NAMALWA (cell line): Measurements from ENCODE around the gene DNAH7.

Source experiments
- DNase-seq: peaks from one replicate; pipeline ENCODE4 v3.0.0-alpha.2; 2015; ENCODE audit warnings: low spot score

Gene DNAH7

GRCh38 chr2:196077821-196078220 is 9.2 kb upstream of the DNAH7 start:
- DNase-seq: no peak

- peak; percentile 34 for DNase-seq
These were observed 8.3 kb upstream of the DNAH7 start for GRCh38 chr2:196076778-196077568.

GRCh38 chr2:196075196-196075595 is 6.6 kb upstream of the DNAH7 start:
- no peak for DNase-seq

- DNase-seq: no peak
These were observed 6.0 kb upstream of the DNAH7 start for GRCh38 chr2:196074631-196075030.

GRCh38 chr2:196073521-196073920 is 4.9 kb upstream of the DNAH7 start:
- no peak for DNase-seq

- no peak for DNase-seq
These were observed 1.6 kb downstream of the DNAH7 start for GRCh38 chr2:196067088-196067382.

GRCh38 chr2:196066291-196067087 is 2.1 kb downstream of the DNAH7 start:
- peak; percentile 69 for DNase-seq

GRCh38 chr2:196063773-196064172 is 4.9 kb downstream of the DNAH7 start:
- DNase-seq: no peak

GRCh38 chr2:196059491-196059960 is 9.1 kb downstream of the DNAH7 start:
- DNase-seq: no peak

- DNase-seq: no peak
These were observed 14.0 kb downstream of the DNAH7 start for GRCh38 chr2:196054631-196055030.

- DNase-seq: no peak
These were observed 22.3 kb downstream of the DNAH7 start for GRCh38 chr2:196046123-196046917.

- no peak for DNase-seq
These were observed 26.9 kb downstream of the DNAH7 start for GRCh38 chr2:196041786-196042185.

- no peak for DNase-seq
These were observed 28.4 kb downstream of the DNAH7 start for GRCh38 chr2:196040218-196040617.

GRCh38 chr2:196036442-196036841 is 32.2 kb downstream of the DNAH7 start:
- DNase-seq: no peak

GRCh38 chr2:196018037-196018436 is 50.6 kb downstream of the DNAH7 start:
- DNase-seq: no peak

- DNase-seq: no peak
These were observed 56.3 kb downstream of the DNAH7 start for GRCh38 chr2:196012314-196012713.

- no peak for DNase-seq
These were observed 68.1 kb downstream of the DNAH7 start for GRCh38 chr2:196000551-196000950.

- no peak for DNase-seq
These were observed 70.6 kb downstream of the DNAH7 start for GRCh38 chr2:195998070-195998469.

GRCh38 chr2:195995499-195995898 is 73.1 kb downstream of the DNAH7 start:
- DNase-seq: no peak

- no peak for DNase-seq
These were observed 75.0 kb downstream of the DNAH7 start for GRCh38 chr2:195993623-195994022.

- DNase-seq: no peak
These were observed 82.9 kb downstream of the DNAH7 start for GRCh38 chr2:195985741-195986140.

- DNase-seq: no peak
These were observed 83.5 kb downstream of the DNAH7 start for GRCh38 chr2:195984923-195985726.
